ENCODE data around the gene SORCS2. TPM values are rescaled to one million over a fixed set of nuclear protein-coding genes. Genes with fewer than 3 reads are reported as not detected.

SORCS2 gene
- total RNA-seq, 4 donors from 2014 or later, result 0.26 to 17.1 (median 2.9) TPM

DNA sequence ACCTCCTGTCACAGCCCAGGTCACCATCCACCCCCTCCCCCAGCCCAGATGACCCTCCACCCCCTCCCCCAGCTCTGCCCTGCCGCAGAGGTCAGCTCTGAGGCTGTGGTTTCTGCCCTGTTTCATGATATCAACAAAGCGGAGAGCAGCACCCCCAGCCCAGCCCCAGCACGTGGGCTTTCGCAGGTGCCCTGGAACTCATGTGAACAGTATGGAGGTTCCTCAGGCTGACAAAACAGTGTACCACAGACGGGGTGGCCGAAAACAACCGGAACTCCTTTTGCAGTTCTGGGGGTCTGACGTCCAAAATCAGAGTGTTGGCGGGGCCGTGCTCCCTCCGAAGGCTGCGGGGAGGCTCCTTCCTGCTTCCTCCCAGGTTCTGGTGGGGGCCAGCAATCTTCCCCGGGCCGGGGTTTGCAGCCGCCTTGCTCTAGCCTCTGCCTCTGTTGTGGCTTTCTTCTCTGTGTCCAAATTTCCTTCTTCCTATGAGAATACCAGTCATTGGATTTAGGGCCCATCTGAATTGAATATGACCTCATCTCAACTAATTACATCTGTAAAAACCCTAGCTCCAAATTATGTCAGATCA is 250.3 kb downstream of the SORCS2 start:
- H3K9me3 ChIP-seq, result no peaks in the 10 kb centered on the region
- no peaks in the 10 kb centered on the region for H3K36me3 ChIP-seq
- no peaks in the 10 kb centered on the region for H3K27me3 ChIP-seq
- no peak overlapping the region for H3K27ac ChIP-seq
- no peaks in the 10 kb centered on the region for H3K4me1 ChIP-seq
- intact Hi-C loops (cut with DNase I; ENCODE audit: low total_unique reads), result no loop called here
- TF ChIP-seq POLR2A (IDR thresholded peaks at IDR 0.05), result no peak
- TF ChIP-seq, protein P1, sequence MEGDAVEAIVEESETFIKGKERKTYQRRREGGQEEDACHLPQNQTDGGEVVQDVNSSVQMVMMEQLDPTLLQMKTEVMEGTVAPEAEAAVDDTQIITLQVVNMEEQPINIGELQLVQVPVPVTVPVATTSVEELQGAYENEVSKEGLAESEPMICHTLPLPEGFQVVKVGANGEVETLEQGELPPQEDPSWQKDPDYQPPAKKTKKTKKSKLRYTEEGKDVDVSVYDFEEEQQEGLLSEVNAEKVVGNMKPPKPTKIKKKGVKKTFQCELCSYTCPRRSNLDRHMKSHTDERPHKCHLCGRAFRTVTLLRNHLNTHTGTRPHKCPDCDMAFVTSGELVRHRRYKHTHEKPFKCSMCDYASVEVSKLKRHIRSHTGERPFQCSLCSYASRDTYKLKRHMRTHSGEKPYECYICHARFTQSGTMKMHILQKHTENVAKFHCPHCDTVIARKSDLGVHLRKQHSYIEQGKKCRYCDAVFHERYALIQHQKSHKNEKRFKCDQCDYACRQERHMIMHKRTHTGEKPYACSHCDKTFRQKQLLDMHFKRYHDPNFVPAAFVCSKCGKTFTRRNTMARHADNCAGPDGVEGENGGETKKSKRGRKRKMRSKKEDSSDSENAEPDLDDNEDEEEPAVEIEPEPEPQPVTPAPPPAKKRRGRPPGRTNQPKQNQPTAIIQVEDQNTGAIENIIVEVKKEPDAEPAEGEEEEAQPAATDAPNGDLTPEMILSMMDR (IDR thresholded peaks at IDR 0.05), result no peak
- H3K4me3 ChIP-seq, result no peak overlapping the region
- no peak for DNase-seq

DNA sequence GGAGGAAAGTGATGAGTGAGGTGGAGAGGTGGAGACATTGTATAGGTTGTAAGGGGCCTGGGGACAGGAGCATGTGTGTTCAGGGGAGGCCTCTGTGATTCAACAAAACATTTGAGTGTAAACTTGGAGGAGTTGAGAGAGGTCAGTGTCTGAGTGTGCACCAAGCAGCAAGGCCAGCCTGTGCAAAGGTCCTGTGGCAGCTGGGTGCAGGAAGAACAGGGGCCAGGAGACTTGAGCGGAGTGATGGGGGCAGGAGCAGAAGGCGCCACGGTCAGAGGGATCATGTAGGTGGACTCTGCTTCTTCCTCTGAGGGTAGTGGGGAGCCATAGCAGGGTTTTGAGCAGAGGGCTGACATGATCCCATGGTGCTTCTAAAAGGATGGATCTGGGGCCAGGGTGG is 252.0 kb downstream of the SORCS2 start:
- no peak for TF ChIP-seq POLR2A (IDR thresholded peaks at IDR 0.05)
- TF ChIP-seq, protein P1 (IDR thresholded peaks at IDR 0.05), result no peak
- intact Hi-C loops (cut with DNase I; ENCODE audit: low total_unique reads), result no loop called here
- H3K36me3 ChIP-seq, result no peaks in the 10 kb centered on the region
- no peak overlapping the region for H3K27ac ChIP-seq
- H3K4me3 ChIP-seq, result no peak overlapping the region
- no peaks in the 10 kb centered on the region for H3K9me3 ChIP-seq
- no peaks in the 10 kb centered on the region for H3K27me3 ChIP-seq
- no peak for DNase-seq
- H3K4me1 ChIP-seq, result no peaks in the 10 kb centered on the region

DNA sequence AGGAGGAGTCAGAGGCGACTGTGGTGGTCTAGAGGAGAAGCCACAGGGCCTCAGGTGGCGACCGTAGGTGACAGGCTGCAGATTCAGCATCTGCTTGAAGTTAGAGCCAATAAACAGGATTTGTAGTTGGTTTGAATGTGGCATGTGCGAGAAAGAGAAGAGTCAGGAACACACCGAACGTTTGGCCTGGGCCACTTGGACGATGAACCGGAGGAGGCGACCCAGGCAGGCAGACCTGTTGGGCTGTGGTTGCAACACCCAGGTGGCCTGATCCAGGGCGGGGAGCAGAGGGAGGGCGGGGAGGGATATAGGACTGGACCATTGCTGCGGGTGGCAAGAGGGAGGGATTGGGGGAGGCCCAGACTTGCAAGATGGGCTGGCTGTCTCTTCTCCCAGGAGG is 252.4 kb downstream of the SORCS2 start:
- TF ChIP-seq, protein P1 (IDR thresholded peaks at IDR 0.05), result no peak
- no peak for TF ChIP-seq POLR2A (IDR thresholded peaks at IDR 0.05)
- no peak for DNase-seq
- no peaks in the 10 kb centered on the region for H3K36me3 ChIP-seq
- H3K4me3 ChIP-seq, result no peak overlapping the region
- H3K4me1 ChIP-seq, result no peaks in the 10 kb centered on the region
- H3K27ac ChIP-seq, result no peak overlapping the region
- H3K9me3 ChIP-seq, result no peaks in the 10 kb centered on the region
- intact Hi-C loops (cut with DNase I; ENCODE audit: low total_unique reads), result no loop called here
- H3K27me3 ChIP-seq, result no peaks in the 10 kb centered on the region

DNA sequence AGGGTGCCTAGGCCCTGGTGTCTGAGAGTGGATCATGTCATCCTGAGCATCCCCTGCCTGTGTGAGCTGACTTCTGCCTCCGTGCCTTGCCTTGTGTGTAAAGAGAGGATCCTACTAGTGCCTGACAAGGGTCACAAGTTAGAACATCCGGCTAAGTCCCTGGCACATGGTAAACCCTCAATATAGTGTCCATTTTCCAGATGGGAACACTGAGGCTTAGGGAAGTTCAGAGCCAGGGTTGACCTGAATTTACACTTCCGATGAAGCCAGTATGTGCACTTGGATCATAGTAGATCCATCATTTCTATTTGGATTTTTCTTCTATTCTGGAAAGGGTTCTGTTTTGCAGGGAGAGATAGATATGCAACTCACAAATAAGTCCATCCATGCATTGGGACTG is 254.9 kb downstream of the SORCS2 start:
- TF ChIP-seq, protein P1 (IDR thresholded peaks at IDR 0.05), result no peak
- TF ChIP-seq POLR2A (IDR thresholded peaks at IDR 0.05), result no peak
- H3K4me3 ChIP-seq, result no peak overlapping the region
- H3K9me3 ChIP-seq, result no peaks in the 10 kb centered on the region
- no peaks in the 10 kb centered on the region for H3K27me3 ChIP-seq
- no peak for DNase-seq
- intact Hi-C loops (cut with DNase I; ENCODE audit: low total_unique reads), result no loop called here
- H3K27ac ChIP-seq, result no peak overlapping the region
- H3K4me1 ChIP-seq, result no peaks in the 10 kb centered on the region
- no peaks in the 10 kb centered on the region for H3K36me3 ChIP-seq

DNA sequence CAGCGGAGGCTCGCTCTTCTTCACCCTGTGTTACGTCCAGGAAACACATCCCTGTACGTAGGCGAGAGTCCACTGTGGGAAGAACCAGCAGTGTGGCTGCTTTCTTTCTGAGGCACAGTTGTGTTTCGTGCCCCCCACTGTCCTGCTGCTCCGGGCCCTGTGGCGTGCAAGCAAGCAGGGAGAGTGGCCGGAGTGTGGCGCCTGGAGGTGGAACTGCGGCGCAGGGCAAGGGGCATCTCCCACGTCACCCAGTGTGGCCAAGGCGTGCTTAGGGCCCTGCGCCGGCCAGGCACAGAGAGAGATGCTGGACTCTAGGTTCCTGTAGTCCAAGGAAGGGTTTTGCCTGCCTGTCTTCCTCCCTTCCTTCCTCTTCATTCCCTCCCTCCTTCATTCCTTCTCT is 255.7 kb downstream of the SORCS2 start:
- Histone ChIP-seq H3K4me3 (no peak overlapping the region), H3K27ac (no peak overlapping the region), H3K4me1 (no peaks in the 10 kb centered on the region), H3K27me3 (no peaks in the 10 kb centered on the region), H3K9me3 (no peaks in the 10 kb centered on the region), H3K36me3 (no peaks in the 10 kb centered on the region)
- no peak for DNase-seq
- intact Hi-C loops (cut with DNase I; ENCODE audit: low total_unique reads), result no loop called here
- TF ChIP-seq, protein P1 (IDR thresholded peaks at IDR 0.05), result no peak
- no peak for TF ChIP-seq POLR2A (IDR thresholded peaks at IDR 0.05)

Data from uterus (tissue), 4 donors.